H1 (cell line): ENCODE measurements around the gene ZNF618. TPM values are rescaled to one million over a fixed set of nuclear protein-coding genes. Genes with fewer than 3 reads are reported as not detected.
A peak's percentile ranks its signal among the peaks of the same experiment; 100 is the strongest.

ENCODE experiments used
- CTCF ChIA-PET: fragments of 300-600 bp; sonication (Branson Sonifier 250); formaldehyde crosslinking; loops from one replicate; lab custom pipeline; 2021; ENCODE audit not compliant: partially characterized antibody; lab: Charles Lee
- POLR2A ChIA-PET: fragments of 300-600 bp; sonication (Branson Sonifier 250); formaldehyde crosslinking; loops from one replicate; lab custom pipeline; 2021; ENCODE audit warnings: inconsistent platforms; ENCODE audit not compliant: partially characterized antibody; lab: Charles Lee
- DNase-seq, 2 experiments: peaks; one replicate each; pipeline versions ENCODE4 v3.0.0 to v3.0.0-alpha.2; 2010 to 2022; ENCODE audit warnings: low spot score in 2 of 2, low read depth in 1 of 2, mixed read lengths in 1 of 2
- FAIRE-seq: peaks from 2 replicates; lab custom pipeline; 2011; peaks lifted over from hg19 to GRCh38; lab: Jason Lieb, UNC
- H2AFZ ChIP-seq: 2 replicates; pipeline ENCODE4 v1.8.1; 2012; ENCODE audit warnings: low read length, inconsistent platforms
- H2AK5ac ChIP-seq: 2 replicates; pipeline ENCODE4 v1.6.1; 2013; ENCODE audit warnings: low read depth, low read length
- H2BK120ac ChIP-seq: replicated peaks from 2 replicates; pipeline ENCODE3; 2013; ENCODE audit warnings: low read depth, low read length, inconsistent platforms
- H2BK12ac ChIP-seq: 2 replicates; pipeline ENCODE4 v1.6.1; 2013; ENCODE audit warnings: low read depth, low read length
- H2BK15ac ChIP-seq: 2 replicates; pipeline ENCODE4 v1.6.1; 2013; ENCODE audit warnings: low read length
- H2BK20ac ChIP-seq: 2 replicates; pipeline ENCODE4 v1.6.1; 2013; ENCODE audit warnings: low read length
- H2BK5ac ChIP-seq: 2 replicates; pipeline ENCODE4 v1.6.1; 2013; ENCODE audit warnings: low read depth, low read length
- H3K14ac ChIP-seq: 2 replicates; pipeline ENCODE4 v1.6.1; 2013; ENCODE audit warnings: inconsistent platforms; ENCODE audit not compliant: insufficient read length
- H3K18ac ChIP-seq: 2 replicates; pipeline ENCODE4 v1.6.1; 2013; ENCODE audit warnings: low read length; ENCODE audit errors: extremely low read depth
- H3K23ac ChIP-seq: 2 replicates; pipeline ENCODE4 v1.6.1; 2013; ENCODE audit warnings: inconsistent platforms; ENCODE audit not compliant: insufficient read length
- H3K23me2 ChIP-seq: 2 replicates; pipeline ENCODE4 v1.6.1; 2013; ENCODE audit warnings: low read depth, low read length
- H3K27ac ChIP-seq: 2 replicates; pipeline ENCODE4 v1.6.1; 2011; ENCODE audit warnings: low read depth, low read length, inconsistent platforms
- H3K27me3 ChIP-seq, 4 experiments: replicated peaks in 1 of 4; 1 replicate in 1 of 4; 2 replicates in 3 of 4; pipeline versions ENCODE4 v1.6.1 to v1.8.1; 2011 to 2013; ENCODE audit warnings: low read length in 3 of 4, mild to moderate bottlenecking in 3 of 4, inconsistent platforms in 2 of 4, mixed read lengths in 2 of 4, moderate library complexity in 1 of 4; ENCODE audit not compliant: control insufficient read depth in 3 of 4, insufficient read depth in 3 of 4; ENCODE audit errors: extremely low read depth in 1 of 4
- H3K36me3 ChIP-seq, 4 experiments: 2 replicates each; pipeline versions ENCODE4 v1.6.1 to v1.8.1; 2011 to 2013; ENCODE audit warnings: mild to moderate bottlenecking in 4 of 4, low read length in 3 of 4, moderate library complexity in 2 of 4, control low read depth in 1 of 4, inconsistent platforms in 1 of 4; ENCODE audit not compliant: insufficient read depth in 4 of 4, control insufficient read depth in 2 of 4
- H3K4ac ChIP-seq: replicated peaks from 2 replicates; pipeline ENCODE3; 2013; ENCODE audit warnings: low read length, low read depth, mixed read lengths, inconsistent platforms; ENCODE audit not compliant: insufficient read length
- H3K4me1 ChIP-seq, 4 experiments: replicated peaks in 1 of 4; 1 replicate in 1 of 4; 2 replicates in 3 of 4; pipeline versions ENCODE4 v1.6.1 to v1.8.1; 2011 to 2013; ENCODE audit warnings: low read length in 3 of 4, inconsistent platforms in 2 of 4, mixed read lengths in 1 of 4; ENCODE audit not compliant: insufficient read depth in 4 of 4, control insufficient read depth in 3 of 4
- H3K4me2 ChIP-seq, 2 experiments: 2 replicates each; pipeline versions ENCODE4 v1.6.1 to v1.8.1; 2011 to 2013; ENCODE audit warnings: low read depth in 2 of 2, low read length in 2 of 2, control low read depth in 1 of 2, inconsistent platforms in 1 of 2, mild to moderate bottlenecking in 1 of 2; ENCODE audit not compliant: insufficient read depth in 1 of 2
- H3K4me3 ChIP-seq, 4 experiments: fragments of 200-600, 300-600 bp in 1 of 4; sonication (generic), shearing (Covaris generic), sonication (Bioruptor Twin) in 1 of 4; 2 replicates each; pipeline versions ENCODE4 v1.5.1 to v1.8.1; 2011 to 2016; ENCODE audit warnings: low read length in 4 of 4, low read depth in 3 of 4, control low read depth in 2 of 4, inconsistent platforms in 2 of 4, mild to moderate bottlenecking in 2 of 4, mixed read lengths in 1 of 4, moderate library complexity in 1 of 4; ENCODE audit not compliant: insufficient read depth in 2 of 4; ENCODE audit errors: extremely low read depth in 1 of 4
- H3K56ac ChIP-seq: replicated peaks from 2 replicates; pipeline ENCODE3; 2013; ENCODE audit warnings: low read depth, mild to moderate bottlenecking, mixed read lengths, low read length, inconsistent platforms; ENCODE audit not compliant: insufficient read length
- H3K79me1 ChIP-seq: 2 replicates; pipeline ENCODE4 v1.6.1; 2013; ENCODE audit warnings: low read depth, low read length, control low read depth
- H3K79me2 ChIP-seq, 2 experiments: 2 replicates each; pipeline versions ENCODE4 v1.6.1 to v1.8.1; 2012 to 2013; ENCODE audit warnings: low read length in 2 of 2, mild to moderate bottlenecking in 2 of 2, inconsistent platforms in 1 of 2; ENCODE audit not compliant: insufficient read depth in 2 of 2, control insufficient read depth in 1 of 2
- H3K9ac ChIP-seq, 4 experiments: replicated peaks in 1 of 4; 1 replicate in 1 of 4; 2 replicates in 3 of 4; pipeline versions ENCODE4 v1.6.1 to v1.8.1; 2011 to 2013; ENCODE audit warnings: low read depth in 3 of 4, low read length in 3 of 4, control low read depth in 2 of 4, mild to moderate bottlenecking in 2 of 4, moderate library complexity in 2 of 4, inconsistent platforms in 1 of 4; ENCODE audit errors: extremely low read depth in 1 of 4
- H3K9me3 ChIP-seq, 2 experiments: 2 replicates each; pipeline versions ENCODE4 v1.6.1 to v1.8.1; 2012 to 2013; ENCODE audit warnings: mild to moderate bottlenecking in 2 of 2, moderate library complexity in 2 of 2, control low read depth in 1 of 2, inconsistent platforms in 1 of 2, low read depth in 1 of 2, low read length in 1 of 2, mixed read lengths in 1 of 2; ENCODE audit not compliant: insufficient read depth in 2 of 2
- H4K20me1 ChIP-seq, 2 experiments: replicated peaks in 1 of 2; 2 replicates each; pipeline versions ENCODE3 to v1.8.1; 2011 to 2013; ENCODE audit warnings: inconsistent platforms in 2 of 2, low read length in 2 of 2, mild to moderate bottlenecking in 1 of 2; ENCODE audit not compliant: insufficient read depth in 2 of 2, control insufficient read depth in 1 of 2
- H4K5ac ChIP-seq: 2 replicates; pipeline ENCODE4 v1.6.1; 2013; ENCODE audit warnings: low read length, low read depth, mixed read lengths, inconsistent platforms; ENCODE audit not compliant: insufficient read length
- H4K8ac ChIP-seq: 2 replicates; pipeline ENCODE4 v1.8.0; 2013; ENCODE audit warnings: mild to moderate bottlenecking, moderate library complexity, low read length, inconsistent platforms; ENCODE audit not compliant: insufficient read depth; ENCODE audit errors: extremely low read depth
- H4K91ac ChIP-seq: replicated peaks from 2 replicates; pipeline ENCODE3; 2013; ENCODE audit warnings: low read length, mixed read lengths, inconsistent platforms; ENCODE audit not compliant: insufficient read length
- CHD2 ChIP-seq: IDR thresholded peaks from 2 replicates; pipeline ENCODE4 v1.6.1; 2012; ENCODE audit warnings: low read length, improper control_type of control experiment
- KDM4A ChIP-seq: IDR thresholded peaks from one replicate; pipeline ENCODE4 v1.7.1; 2012; ENCODE audit warnings: low read depth, mild to moderate bottlenecking, moderate library complexity, low read length, inconsistent platforms; ENCODE audit not compliant: severe bottlenecking
- KDM5A ChIP-seq: fragments of 200-600 bp; IDR thresholded peaks from 2 replicates; pipeline ENCODE4 v1.7.1; 2012; ENCODE audit warnings: mild to moderate bottlenecking, low read length, inconsistent platforms, mixed read lengths
- MAFK ChIP-seq: IDR thresholded peaks from 2 replicates; pipeline ENCODE4 v1.6.1; 2012; ENCODE audit warnings: low read depth, mild to moderate bottlenecking, improper control_type of control experiment, low read length
- RNF2 ChIP-seq: fragments of 200-900, 300-1000 bp; sonication (generic); IDR thresholded peaks from 2 replicates; pipeline ENCODE4 v1.7.1; 2016; ENCODE audit warnings: borderline replicate concordance, low read depth, mild to moderate bottlenecking, antibody characterized with exemption, low read length; ENCODE audit not compliant: poor library complexity, severe bottlenecking; ENCODE audit errors: missing control alignments
- TEAD4 ChIP-seq: IDR thresholded peaks from 2 replicates; pipeline ENCODE4 v1.6.1; 2012; ENCODE audit warnings: low read depth, low read length, inconsistent platforms, mixed read lengths
- ZNF274 ChIP-seq: IDR thresholded peaks from 2 replicates; pipeline ENCODE4 v1.7.0; 2012; ENCODE audit warnings: low read length, borderline replicate concordance; ENCODE audit errors: extremely low read depth
- WGBS, 2 experiments: shearing (Covaris generic) in 1 of 2; methylation state at CpG; one replicate each; pipeline versions ENCODE4 v1.1.6 to v1.1.7; 2013 to 2015; ENCODE audit warnings: low lambda C conversion rate in 2 of 2, mixed read lengths in 2 of 2, inconsistent platforms in 1 of 2, low coverage in 1 of 2, missing lambda C conversion rate in 1 of 2; ENCODE audit not compliant: insufficient replicate concordance in 2 of 2, insufficient coverage in 1 of 2, insufficient read length in 1 of 2; ENCODE audit errors: extremely low coverage in 1 of 2, missing lambda C conversion rate in 1 of 2; 5-methylcytosine and 5-hydroxymethylcytosine counted together
- polyA plus RNA-seq, 7 experiments: library from polyadenylated mRNA; depleted of rRNA in 3 of 7; stranded (reverse) in 5 of 7; unstranded in 2 of 7; fragments of >200 nt in 5 of 7; fragments of 200-250 nt in 2 of 7; gene quantifications; 1 replicate in 5 of 7; 2 replicates in 1 of 7; 4 replicates in 1 of 7; pipeline versions ENCODE4 v1.2.1 to v1.2.3, GENCODE V29; 2011 to 2013; ENCODE audit warnings: missing spikeins in 2 of 7, mixed read lengths in 2 of 7
- total RNA-seq: library from RNA; stranded (reverse); fragmentation: NEBNext Ultra II Directional; extraction: Animal tissue kit (Norgen Biotek cat#: 25700); gene quantifications from 2 replicates; pipeline ENCODE4 v1.2.1, GENCODE V29; 2021
- TF ChIP-seq, protein P1 (sequence below): IDR thresholded peaks from 2 replicates; pipeline ENCODE4 v1.6.1; 2012; ENCODE audit warnings: inconsistent platforms
- TF ChIP-seq, protein P2 (sequence below): IDR thresholded peaks from 2 replicates; pipeline ENCODE4 v1.6.1; 2012; ENCODE audit warnings: low read length, inconsistent platforms
- TF ChIP-seq, protein P3 (sequence below): IDR thresholded peaks from 2 replicates; pipeline ENCODE4 v1.6.1; 2011; ENCODE audit warnings: low read length, improper control_type of control experiment

ZNF618 gene
- total and polyA plus RNA-seq, 2 of the 8 experiments (the other 6 are each of a cell fraction or from before 2014, with no cell fraction given) = 9.6 to 28.5 TPM

DNA sequence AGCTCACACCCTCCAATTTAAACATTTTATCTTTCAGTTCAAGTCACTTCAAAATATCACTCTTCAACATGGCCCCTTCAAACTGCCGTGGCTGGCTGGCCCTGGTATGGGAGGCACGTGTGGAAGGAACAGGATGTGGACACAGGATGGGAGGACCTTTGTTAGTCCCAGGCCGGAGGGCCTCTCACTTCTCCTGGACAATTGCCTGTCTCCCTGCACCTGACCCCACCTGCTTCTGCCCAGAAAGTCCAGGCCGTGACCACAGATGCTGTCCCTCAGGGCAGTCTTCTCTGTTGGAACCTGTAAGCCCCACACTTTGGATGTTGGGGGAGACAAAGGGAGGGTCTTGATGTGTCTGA is 182.6 kb downstream of the ZNF618 start:
- Histone ChIP-seq H3K56ac (no peak overlapping the region), H3K9ac (no peak overlapping the region), H3K4me1 (no peaks in the 10 kb centered on the region), H3K27me3 (no peaks in the 10 kb centered on the region), H2BK120ac (no peak overlapping the region), H3K4me2 (no peak overlapping the region), H4K91ac (no peak overlapping the region), H3K79me2 (no peaks in the 10 kb centered on the region), H3K18ac (no peak overlapping the region), H2AFZ (no peak overlapping the region), H3K27ac (no peak overlapping the region), H3K9me3 (no peaks in the 10 kb centered on the region), H3K23ac (no peak overlapping the region), H2BK15ac (no peak overlapping the region), H3K23me2 (no peaks in the 10 kb centered on the region), H4K8ac (no peak overlapping the region), H3K79me1 (no peaks in the 10 kb centered on the region), H3K14ac (no peak overlapping the region), H2AK5ac (no peak overlapping the region), H4K20me1 (no peaks in the 10 kb centered on the region), H3K36me3 (0 out of 8 replicates have a peak, but pooled peaks cover 0 to 3% (median 0%) of the 10 kb centered on the region in 4 experiments), H2BK12ac (no peak overlapping the region), H3K4ac (no peak overlapping the region), H2BK5ac (no peak overlapping the region), H2BK20ac (no peak overlapping the region), H3K4me3 (no peak overlapping the region), H4K5ac (no peak overlapping the region)
- ChIA-PET POLR2A (no interaction called here), CTCF (interaction anchor here (0.8 to 1.9 kb wide), 8 partner anchors 20 to 377 kb away, joined by 3 to 5 read pairs (median 3); partner anchors contain the start of gene AMBP)
- FAIRE-seq (no peak), DNase-seq (peak in 1 of 2 experiments; percentile 40)
- WGBS, 2 experiments = 88% methylated on average over 4 of the region's 4 CpGs; no CpG with 5 or more reads in 1 of the 2 experiments
- TF ChIP-seq CHD2 (no peak), KDM5A (no peak), RNF2 (no peak), TEAD4 (no peak), ZNF274 (no peak), KDM4A (no peak), MAFK (no peak)
- TF ChIP-seq, protein P1, sequence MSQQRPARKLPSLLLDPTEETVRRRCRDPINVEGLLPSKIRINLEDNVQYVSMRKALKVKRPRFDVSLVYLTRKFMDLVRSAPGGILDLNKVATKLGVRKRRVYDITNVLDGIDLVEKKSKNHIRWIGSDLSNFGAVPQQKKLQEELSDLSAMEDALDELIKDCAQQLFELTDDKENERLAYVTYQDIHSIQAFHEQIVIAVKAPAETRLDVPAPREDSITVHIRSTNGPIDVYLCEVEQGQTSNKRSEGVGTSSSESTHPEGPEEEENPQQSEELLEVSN = no peak
- TF ChIP-seq, protein P2, sequence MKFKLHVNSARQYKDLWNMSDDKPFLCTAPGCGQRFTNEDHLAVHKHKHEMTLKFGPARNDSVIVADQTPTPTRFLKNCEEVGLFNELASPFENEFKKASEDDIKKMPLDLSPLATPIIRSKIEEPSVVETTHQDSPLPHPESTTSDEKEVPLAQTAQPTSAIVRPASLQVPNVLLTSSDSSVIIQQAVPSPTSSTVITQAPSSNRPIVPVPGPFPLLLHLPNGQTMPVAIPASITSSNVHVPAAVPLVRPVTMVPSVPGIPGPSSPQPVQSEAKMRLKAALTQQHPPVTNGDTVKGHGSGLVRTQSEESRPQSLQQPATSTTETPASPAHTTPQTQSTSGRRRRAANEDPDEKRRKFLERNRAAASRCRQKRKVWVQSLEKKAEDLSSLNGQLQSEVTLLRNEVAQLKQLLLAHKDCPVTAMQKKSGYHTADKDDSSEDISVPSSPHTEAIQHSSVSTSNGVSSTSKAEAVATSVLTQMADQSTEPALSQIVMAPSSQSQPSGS = no peak
- TF ChIP-seq, protein P3, sequence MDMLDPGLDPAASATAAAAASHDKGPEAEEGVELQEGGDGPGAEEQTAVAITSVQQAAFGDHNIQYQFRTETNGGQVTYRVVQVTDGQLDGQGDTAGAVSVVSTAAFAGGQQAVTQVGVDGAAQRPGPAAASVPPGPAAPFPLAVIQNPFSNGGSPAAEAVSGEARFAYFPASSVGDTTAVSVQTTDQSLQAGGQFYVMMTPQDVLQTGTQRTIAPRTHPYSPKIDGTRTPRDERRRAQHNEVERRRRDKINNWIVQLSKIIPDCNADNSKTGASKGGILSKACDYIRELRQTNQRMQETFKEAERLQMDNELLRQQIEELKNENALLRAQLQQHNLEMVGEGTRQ = no peak
